Right lobe of liver (tissue), 4 donors: ENCODE measurements around the gene CYYR1.

Source experiments
- CTCF ChIP-seq, 4 donors: fragments of 200-600 bp in 3 of 4; fragments of 450-650 bp in 1 of 4; IDR thresholded peaks; one replicate each; pipeline versions ENCODE4 v1.5.1 to v1.8.0; 2016 to 2022; ENCODE audit warnings: antibody characterized with exemption in 4 of 4, mild to moderate bottlenecking in 2 of 4
- POLR2A ChIP-seq: fragments of 450-650 bp; IDR thresholded peaks from one replicate; pipeline ENCODE4 v1.6.1; 2017; ENCODE audit warnings: antibody characterized with exemption, mild to moderate bottlenecking
- donor health status: DM: no; HTN: no; CAD: no.
- donor health status: DM: no; HTN: no; CAD: no.
- donor health status: DM: no; HTN: yes; CAD: no.

GRCh38 chr21:26469789-26470188, 103.3 kb downstream of the CYYR1 start:
- TF ChIP-seq CTCF (IDR thresholded peaks at IDR 0.05) (no peak), POLR2A (no peak)
